Measurements from ENCODE around the gene KLF13.

Gene KLF13

GRCh38 chr15:31375772-31376171, 49.1 kb downstream of the KLF13 start:
- H3K27ac ChIP-seq, result no peak overlapping the region
- no peak for TF ChIP-seq ZFX (IDR thresholded peaks at IDR 0.05)
- TF ChIP-seq CTCF (conservative IDR thresholded peaks at IDR 0.05), result no peak

GRCh38 chr15:31376511-31376910, 49.9 kb downstream of the KLF13 start:
- TF ChIP-seq CTCF (conservative IDR thresholded peaks at IDR 0.05) (no peak), ZFX (IDR thresholded peaks at IDR 0.05) (no peak)
- no peak overlapping the region for H3K27ac ChIP-seq

GRCh38 chr15:31377030-31377429, 50.4 kb downstream of the KLF13 start:
- H3K27ac ChIP-seq, result no peak overlapping the region
- no peak for TF ChIP-seq ZFX (IDR thresholded peaks at IDR 0.05)
- no peak for TF ChIP-seq CTCF (conservative IDR thresholded peaks at IDR 0.05)

- no peak for TF ChIP-seq CTCF (conservative IDR thresholded peaks at IDR 0.05)
- TF ChIP-seq ZFX (IDR thresholded peaks at IDR 0.05), result no peak
- H3K27ac ChIP-seq, result no peak overlapping the region
Measured at GRCh38 chr15:31378363-31378903, 51.8 kb downstream of the KLF13 start.

GRCh38 chr15:31379042-31379441, 52.4 kb downstream of the KLF13 start:
- no peak for TF ChIP-seq CTCF (conservative IDR thresholded peaks at IDR 0.05)
- TF ChIP-seq ZFX (IDR thresholded peaks at IDR 0.05), result no peak
- no peak overlapping the region for H3K27ac ChIP-seq

- H3K27ac ChIP-seq, result no peak overlapping the region
- no peak for TF ChIP-seq ZFX (IDR thresholded peaks at IDR 0.05)
Measured at GRCh38 chr15:31379577-31379976, 52.9 kb downstream of the KLF13 start.

GRCh38 chr15:31381801-31382712, 55.4 kb downstream of the KLF13 start:
- H3K27ac ChIP-seq, result no peak overlapping the region

More at GRCh38 chr15:31381801-31382712, 55.4 kb downstream of the KLF13 start:
- TF ChIP-seq ZFX (IDR thresholded peaks at IDR 0.05) (no peak), CTCF (conservative IDR thresholded peaks at IDR 0.05) (no peak)
